Stimulated activated CD4-positive, alpha-beta T cell treated with anti-CD3 and anti-CD28 coated beads, Interleukin-4, amount 100 ng/mL, for 48 hours (primary cell): ENCODE measurements around the gene DES.

ENCODE experiments used
- DNase-seq, 2 donors: peaks; one replicate each; pipeline ENCODE4 v3.0.0-alpha.2; 2020; ENCODE audit warnings: low read depth in 2 of 2

The DES gene

GRCh38 chr2:219453671-219454590, 35.8 kb downstream of the DES start:
- no peak for DNase-seq

- DNase-seq: no peak
These were observed 37.4 kb downstream of the DES start for GRCh38 chr2:219455581-219455980.

- DNase-seq: no peak
These were observed 39.7 kb downstream of the DES start for GRCh38 chr2:219457784-219458369.

GRCh38 chr2:219458996-219459395, 40.8 kb downstream of the DES start:
- no peak for DNase-seq

GRCh38 chr2:219459460-219460311, 41.5 kb downstream of the DES start:
- peak; percentile 19 to 24 for DNase-seq

GRCh38 chr2:219460424-219460926, 42.3 kb downstream of the DES start:
- DNase-seq: no peak

- DNase-seq: no peak
These were observed 42.9 kb downstream of the DES start for GRCh38 chr2:219461047-219461514.

- no peak for DNase-seq
These were observed 43.5 kb downstream of the DES start for GRCh38 chr2:219461669-219462068.

- no peak for DNase-seq
These were observed 44.2 kb downstream of the DES start for GRCh38 chr2:219462349-219462748.

GRCh38 chr2:219464286-219465032, 46.3 kb downstream of the DES start:
- DNase-seq: no peak

- no peak for DNase-seq
These were observed 47.7 kb downstream of the DES start for GRCh38 chr2:219465659-219466561.

GRCh38 chr2:219466816-219467735, 48.9 kb downstream of the DES start:
- no peak for DNase-seq

GRCh38 chr2:219467736-219468075, 49.5 kb downstream of the DES start:
- no peak for DNase-seq

GRCh38 chr2:219468410-219469185, 50.4 kb downstream of the DES start:
- no peak for DNase-seq

- DNase-seq: no peak
These were observed 51.1 kb downstream of the DES start for GRCh38 chr2:219469186-219469724.

- DNase-seq: no peak
These were observed 52.3 kb downstream of the DES start for GRCh38 chr2:219470429-219470828.

GRCh38 chr2:219471476-219472371, 53.5 kb downstream of the DES start:
- DNase-seq: no peak
